GM12874 (cell line): Measurements from ENCODE around the gene MMP21.

Experiments
- TF ChIP-seq, protein P1 (sequence below): IDR thresholded peaks from 2 replicates; pipeline ENCODE4 v1.5.1; 2011; ENCODE audit warnings: low read depth, mild to moderate bottlenecking, control low read depth, low read length, moderate library complexity; ENCODE audit not compliant: insufficient read depth

MMP21 gene

DNA sequence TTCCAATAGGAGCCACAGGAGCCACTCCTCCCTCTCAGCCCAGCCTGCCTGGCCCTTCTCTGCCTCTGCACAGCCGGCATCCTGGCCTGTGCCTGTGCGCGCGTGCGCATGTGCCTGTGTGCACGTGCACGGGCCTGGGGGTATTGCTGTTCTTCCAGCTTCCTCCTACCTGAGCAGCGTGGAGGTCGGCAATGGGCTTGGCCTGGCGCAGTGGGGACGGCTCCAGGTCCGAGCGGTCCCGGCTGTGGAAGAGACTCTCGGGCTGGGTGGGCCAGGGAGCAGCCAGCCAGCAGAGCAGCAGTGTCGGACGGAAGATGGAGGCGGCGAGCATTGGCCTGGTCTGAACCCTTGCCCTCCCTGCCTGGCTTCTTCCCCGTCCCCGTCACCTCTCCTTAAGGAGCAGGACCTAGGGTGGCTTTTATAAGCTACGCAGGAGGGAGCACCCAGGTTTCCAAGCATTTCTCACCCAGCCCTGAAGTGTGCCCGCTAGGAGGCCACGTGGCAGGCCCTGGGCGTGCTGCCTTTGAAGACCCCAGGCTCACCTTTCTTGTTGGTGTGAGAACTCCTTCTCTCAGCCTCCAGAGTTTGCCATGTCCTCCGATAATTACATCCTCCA, at the start of gene MMP21:
Gene MMP21, minus strand, starts transcription at position 331 of the 616 bp plus-strand sequence. Its CDS starts 0 bp downstream, at position 331.
- TF ChIP-seq, protein P1, sequence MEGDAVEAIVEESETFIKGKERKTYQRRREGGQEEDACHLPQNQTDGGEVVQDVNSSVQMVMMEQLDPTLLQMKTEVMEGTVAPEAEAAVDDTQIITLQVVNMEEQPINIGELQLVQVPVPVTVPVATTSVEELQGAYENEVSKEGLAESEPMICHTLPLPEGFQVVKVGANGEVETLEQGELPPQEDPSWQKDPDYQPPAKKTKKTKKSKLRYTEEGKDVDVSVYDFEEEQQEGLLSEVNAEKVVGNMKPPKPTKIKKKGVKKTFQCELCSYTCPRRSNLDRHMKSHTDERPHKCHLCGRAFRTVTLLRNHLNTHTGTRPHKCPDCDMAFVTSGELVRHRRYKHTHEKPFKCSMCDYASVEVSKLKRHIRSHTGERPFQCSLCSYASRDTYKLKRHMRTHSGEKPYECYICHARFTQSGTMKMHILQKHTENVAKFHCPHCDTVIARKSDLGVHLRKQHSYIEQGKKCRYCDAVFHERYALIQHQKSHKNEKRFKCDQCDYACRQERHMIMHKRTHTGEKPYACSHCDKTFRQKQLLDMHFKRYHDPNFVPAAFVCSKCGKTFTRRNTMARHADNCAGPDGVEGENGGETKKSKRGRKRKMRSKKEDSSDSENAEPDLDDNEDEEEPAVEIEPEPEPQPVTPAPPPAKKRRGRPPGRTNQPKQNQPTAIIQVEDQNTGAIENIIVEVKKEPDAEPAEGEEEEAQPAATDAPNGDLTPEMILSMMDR: no peak

DNA sequence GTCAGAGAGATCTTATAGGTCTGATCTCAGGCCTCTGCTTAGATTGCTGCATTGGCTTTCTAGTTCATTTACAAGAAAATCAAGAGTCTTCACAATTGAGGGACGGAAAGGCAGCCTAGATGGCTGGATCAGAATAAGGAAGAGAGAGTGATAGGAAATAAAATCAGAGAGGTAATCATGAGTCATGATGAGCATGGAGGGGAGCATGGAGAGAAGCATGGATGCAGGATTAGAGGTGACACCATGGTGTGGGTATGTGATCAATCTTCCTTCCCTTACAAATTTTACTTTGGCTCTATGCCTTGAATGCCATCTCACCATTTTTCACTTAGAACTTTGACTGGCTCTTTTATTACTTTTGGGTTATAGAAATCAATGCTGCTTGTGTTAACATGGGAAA, 49.1 kb upstream of the MMP21 start:
- TF ChIP-seq, protein P1: no peak

- TF ChIP-seq, protein P1: no peak
Measured at GRCh38 chr10:125823663-125824251, 48.1 kb upstream of the MMP21 start.

DNA sequence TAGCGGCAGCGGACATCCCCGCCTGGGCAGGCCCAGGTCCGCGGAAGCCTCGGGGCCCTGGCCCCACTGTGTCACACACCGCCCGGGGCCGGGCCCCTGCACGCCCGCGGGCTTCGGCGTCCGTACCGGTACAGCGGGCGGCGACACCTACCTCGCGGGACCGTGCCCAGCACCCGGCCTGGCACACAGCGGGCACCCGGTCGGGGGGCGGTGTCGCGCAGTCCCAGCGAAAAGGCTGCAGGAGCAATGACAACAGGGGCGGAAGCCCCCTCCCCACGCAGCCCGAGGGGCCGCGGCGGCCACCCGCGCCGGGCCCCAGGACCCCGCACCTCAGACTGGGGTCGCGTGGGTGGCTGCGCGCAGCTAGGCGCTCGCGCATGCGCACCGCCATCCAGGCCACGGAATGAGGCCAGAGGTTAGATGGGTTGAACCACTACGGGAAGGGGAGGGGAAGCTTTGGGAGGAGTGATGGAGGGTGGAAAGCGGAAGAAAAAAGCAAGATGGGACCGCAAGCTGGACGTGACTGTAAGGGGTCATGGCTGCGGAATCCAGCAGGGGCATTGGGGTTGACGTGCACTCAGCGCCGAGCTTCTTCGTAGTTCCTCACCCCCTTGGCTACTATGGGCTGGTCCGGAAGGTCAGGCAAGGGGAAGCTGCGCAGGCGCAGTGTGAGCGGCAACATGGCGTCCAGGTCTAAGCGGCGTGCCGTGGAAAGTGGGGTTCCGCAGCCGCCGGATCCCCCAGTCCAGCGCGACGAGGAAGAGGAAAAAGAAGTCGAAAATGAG, 47.4 kb upstream of the MMP21 start, which contains the start of the genes BCCIP and UROS:
Gene BCCIP, plus strand, starts transcription at position 669 of the 785 bp plus-strand sequence. Its CDS starts 12 bp downstream, at position 681.
Gene UROS, minus strand, starts transcription at position 381 of the 785 bp plus-strand sequence. CDS start 6,759 bp downstream, outside the sequence.
- TF ChIP-seq, protein P1: no peak

- TF ChIP-seq, protein P1: no peak
Measured at GRCh38 chr10:125820701-125821100, 45.1 kb upstream of the MMP21 start.

DNA sequence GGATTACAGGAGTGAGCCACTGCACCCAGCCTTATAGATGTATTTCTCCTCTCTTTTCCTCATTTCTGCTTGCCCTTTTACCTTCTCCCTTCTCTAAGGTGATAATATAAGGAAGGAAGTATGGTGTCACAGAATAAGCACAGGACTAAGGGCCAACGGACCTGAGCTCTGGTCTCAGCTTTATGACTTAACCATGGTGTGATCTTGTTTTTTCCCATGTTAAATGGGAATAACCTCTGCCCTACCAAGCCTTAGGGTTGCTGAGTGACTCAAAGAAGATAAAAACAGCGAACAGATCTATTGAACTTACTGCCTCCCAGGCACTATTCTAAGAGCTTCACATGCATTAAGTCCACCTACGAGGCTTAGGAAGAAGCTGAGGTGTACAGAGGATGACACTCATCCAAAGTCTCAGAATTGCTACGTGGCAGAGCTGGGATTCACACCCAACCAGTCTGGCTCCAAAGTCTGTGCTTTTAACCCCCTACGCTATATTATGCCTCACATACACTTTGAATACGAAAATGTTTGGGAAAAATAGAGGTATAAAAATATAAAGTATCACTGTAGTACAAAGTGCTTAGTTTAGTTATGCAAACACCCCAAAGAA, 41.8 kb upstream of the MMP21 start:
- TF ChIP-seq, protein P1: no peak

- TF ChIP-seq, protein P1: no peak
Measured at GRCh38 chr10:125816548-125816947, 40.9 kb upstream of the MMP21 start.
